GM12878 (cell line): ENCODE measurements around the gene RABL2A.

Experiments used
- ASH2L ChIP-seq: fragments of 300-600, 200-600 bp; sonication (generic); IDR thresholded peaks from 2 replicates; pipeline ENCODE4 v1.6.1; 2017; ENCODE audit warnings: low read depth, mild to moderate bottlenecking, borderline replicate concordance
- CTCF ChIP-seq, 3 experiments: IDR thresholded peaks in 2 of 3; conservative IDR thresholded peaks in 1 of 3; 2 replicates each; pipeline ENCODE4 v1.5.1; 2011; ENCODE audit warnings: low read depth in 3 of 3, low read length in 3 of 3, mild to moderate bottlenecking in 3 of 3, control low read depth in 2 of 3, moderate library complexity in 2 of 3, inconsistent platforms in 1 of 3, mixed read lengths in 1 of 3; ENCODE audit not compliant: control insufficient read depth in 2 of 3, insufficient read depth in 1 of 3; ENCODE audit errors: extremely low read depth in 1 of 3
- EGR1 ChIP-seq, 2 experiments: IDR thresholded peaks; 1 replicate in 1 of 2; 2 replicates in 1 of 2; pipeline ENCODE4 v1.6.1; 2011 to 2012; ENCODE audit warnings: low read depth in 2 of 2, low read length in 2 of 2, borderline replicate concordance in 1 of 2, mild to moderate bottlenecking in 1 of 2, moderate library complexity in 1 of 2
- EZH2 ChIP-seq: IDR thresholded peaks from 2 replicates; pipeline ENCODE4 v1.6.1; 2012; ENCODE audit warnings: low read depth, mild to moderate bottlenecking, control low read depth, inconsistent platforms, low read length, borderline replicate concordance; ENCODE audit not compliant: control insufficient read depth
- MTA3 ChIP-seq: IDR thresholded peaks from 2 replicates; pipeline ENCODE4 v1.6.1; 2012; ENCODE audit warnings: low read length, inconsistent platforms, borderline replicate concordance
- MYC ChIP-seq: IDR thresholded peaks from 2 replicates; pipeline ENCODE4 v1.6.1; 2011; ENCODE audit warnings: mild to moderate bottlenecking, low read length, moderate library complexity, inconsistent platforms; ENCODE audit not compliant: insufficient read depth, insufficient replicate concordance, insufficient read length, severe bottlenecking
- NRF1 ChIP-seq: conservative IDR thresholded peaks from 2 replicates; pipeline ENCODE4 v1.6.1; 2011; ENCODE audit warnings: mild to moderate bottlenecking, low read depth, low read length, improper control_type of control experiment
- POLR2A ChIP-seq: IDR thresholded peaks from 2 replicates; pipeline ENCODE4 v1.6.1; 2011; ENCODE audit warnings: low read depth, mild to moderate bottlenecking, low read length
- SMC3 ChIP-seq: IDR thresholded peaks from 2 replicates; pipeline ENCODE4 v1.6.1; 2011; ENCODE audit warnings: low read length, improper control_type of control experiment, borderline replicate concordance
- TF ChIP-seq, protein P1 (sequence below): fragments of 450-650 bp; IDR thresholded peaks from 2 replicates; pipeline ENCODE4 v1.6.1; 2017; ENCODE audit warnings: antibody characterized with exemption, mild to moderate bottlenecking, moderate library complexity
- TF ChIP-seq, protein P2 (sequence below): IDR thresholded peaks from 2 replicates; pipeline ENCODE4 v1.6.1; 2011; ENCODE audit warnings: borderline replicate concordance, low read depth, mild to moderate bottlenecking, moderate library complexity, low read length; ENCODE audit not compliant: insufficient read depth, poor library complexity, severe bottlenecking

DNA sequence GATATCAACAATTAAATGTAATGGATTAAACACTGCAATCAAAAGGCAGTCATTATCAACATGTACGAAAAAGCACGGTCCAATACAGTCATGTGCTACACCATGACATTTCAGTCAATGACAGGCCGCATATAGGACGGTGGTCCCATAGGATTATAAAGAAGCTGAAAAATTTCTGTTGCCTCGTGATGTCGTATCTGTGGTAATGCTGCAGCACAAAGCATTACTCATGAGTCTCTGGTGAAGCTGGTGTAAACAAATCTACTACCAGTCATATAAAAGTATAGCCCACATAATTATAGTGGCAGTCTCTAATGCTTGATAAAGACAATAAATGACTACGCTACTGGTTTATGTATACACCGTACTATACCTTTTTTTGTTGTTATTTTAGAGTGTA, 58.4 kb downstream of the RABL2A start:
- TF ChIP-seq CTCF (IDR thresholded peaks at IDR 0.05 in 2 of 3, conservative IDR thresholded peaks at IDR 0.05 in 1 of 3; ENCODE audit: control insufficient read depth in 2 of 3, extremely low read depth in 1 of 3, insufficient read depth in 1 of 3, low read depth in 3 of 3, low read length in 3 of 3): no peak
- TF ChIP-seq ASH2L: no peak
- no peak for TF ChIP-seq NRF1
- no peak for TF ChIP-seq MYC
- no peak for TF ChIP-seq POLR2A
- no peak for TF ChIP-seq EGR1 (IDR thresholded peaks at IDR 0.05; ENCODE audit: borderline replicate concordance in 1 of 2, low read depth in 2 of 2, low read length in 2 of 2)
- no peak for TF ChIP-seq MTA3
- TF ChIP-seq, protein P1, sequence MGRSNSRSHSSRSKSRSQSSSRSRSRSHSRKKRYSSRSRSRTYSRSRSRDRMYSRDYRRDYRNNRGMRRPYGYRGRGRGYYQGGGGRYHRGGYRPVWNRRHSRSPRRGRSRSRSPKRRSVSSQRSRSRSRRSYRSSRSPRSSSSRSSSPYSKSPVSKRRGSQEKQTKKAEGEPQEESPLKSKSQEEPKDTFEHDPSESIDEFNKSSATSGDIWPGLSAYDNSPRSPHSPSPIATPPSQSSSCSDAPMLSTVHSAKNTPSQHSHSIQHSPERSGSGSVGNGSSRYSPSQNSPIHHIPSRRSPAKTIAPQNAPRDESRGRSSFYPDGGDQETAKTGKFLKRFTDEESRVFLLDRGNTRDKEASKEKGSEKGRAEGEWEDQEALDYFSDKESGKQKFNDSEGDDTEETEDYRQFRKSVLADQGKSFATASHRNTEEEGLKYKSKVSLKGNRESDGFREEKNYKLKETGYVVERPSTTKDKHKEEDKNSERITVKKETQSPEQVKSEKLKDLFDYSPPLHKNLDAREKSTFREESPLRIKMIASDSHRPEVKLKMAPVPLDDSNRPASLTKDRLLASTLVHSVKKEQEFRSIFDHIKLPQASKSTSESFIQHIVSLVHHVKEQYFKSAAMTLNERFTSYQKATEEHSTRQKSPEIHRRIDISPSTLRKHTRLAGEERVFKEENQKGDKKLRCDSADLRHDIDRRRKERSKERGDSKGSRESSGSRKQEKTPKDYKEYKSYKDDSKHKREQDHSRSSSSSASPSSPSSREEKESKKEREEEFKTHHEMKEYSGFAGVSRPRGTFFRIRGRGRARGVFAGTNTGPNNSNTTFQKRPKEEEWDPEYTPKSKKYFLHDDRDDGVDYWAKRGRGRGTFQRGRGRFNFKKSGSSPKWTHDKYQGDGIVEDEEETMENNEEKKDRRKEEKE: no peak
- no peak for TF ChIP-seq EZH2
- TF ChIP-seq, protein P2, sequence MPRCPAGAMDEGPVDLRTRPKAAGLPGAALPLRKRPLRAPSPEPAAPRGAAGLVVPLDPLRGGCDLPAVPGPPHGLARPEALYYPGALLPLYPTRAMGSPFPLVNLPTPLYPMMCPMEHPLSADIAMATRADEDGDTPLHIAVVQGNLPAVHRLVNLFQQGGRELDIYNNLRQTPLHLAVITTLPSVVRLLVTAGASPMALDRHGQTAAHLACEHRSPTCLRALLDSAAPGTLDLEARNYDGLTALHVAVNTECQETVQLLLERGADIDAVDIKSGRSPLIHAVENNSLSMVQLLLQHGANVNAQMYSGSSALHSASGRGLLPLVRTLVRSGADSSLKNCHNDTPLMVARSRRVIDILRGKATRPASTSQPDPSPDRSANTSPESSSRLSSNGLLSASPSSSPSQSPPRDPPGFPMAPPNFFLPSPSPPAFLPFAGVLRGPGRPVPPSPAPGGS: no peak
- TF ChIP-seq SMC3: no peak
